Heart left ventricle (tissue), 13 donors: ENCODE results near the gene ATF4.

Source experiments
- CTCF ChIP-seq, 12 donors: fragments of 200-600 bp; sonication (generic) in 4 of 12; IDR thresholded peaks; one replicate each; pipeline versions ENCODE4 v1.5.0 to v1.8.0; 2018 to 2022; ENCODE audit warnings: antibody characterized with exemption in 12 of 12, mild to moderate bottlenecking in 5 of 12
- POLR2A ChIP-seq, 2 donors: fragments of 450-650 bp; IDR thresholded peaks; one replicate each; pipeline ENCODE4 v1.6.1; 2017; ENCODE audit warnings: antibody characterized with exemption in 2 of 2, mild to moderate bottlenecking in 2 of 2, moderate library complexity in 2 of 2
- donor health status: ischemic (EF 13 %, LVEDD 7.1; RV severe dilation, severe dysfunction).
- donor health status: DM: no; HTN: yes; CAD: no.
- donor health status: DM: no; HTN: no; CAD: no.
- donor health status: ischemic (EF 25% LVEDD 6.9; RV normal size, moderate dysfunction).
- donor health status: ischemic (EF 25% LVEDD 5.7; RV mildly dilated, moderate dysfunction).
- donor health status: ischemic (EF 35%, LVEDD 5.7; RV mildly dilated, moderate dysfunction).
- donor health status: nonischemic (EF 11% LVEDD 7.7; RV severe dilation, severe dysfunction).
- donor health status: DM: yes; HTN: yes; CAD: no.
- donor health status: PGD.
- donor health status: ischemic (EF 29% LVEDD 5.4; RV normal size, mild dysfunction).
- donor health status: nonischemic (EF 23%, LVEDD 6.1; RV moderate dilation, normal function).

GRCh38 chr22:39570226-39570625 lies 49.9 kb downstream of the ATF4 start:
- TF ChIP-seq POLR2A (IDR thresholded peaks at IDR 0.05): no peak
- no peak for TF ChIP-seq CTCF (IDR thresholded peaks at IDR 0.05)
